Measurements from ENCODE around the gene IRF4.

IRF4 gene

GRCh38 chr6:350371-350770, 41.2 kb upstream of the IRF4 start:
- no peak overlapping the region for H3K4me3 ChIP-seq (ENCODE audit: low read length)
- TF ChIP-seq CTCF (conservative IDR thresholded peaks at IDR 0.05; ENCODE audit: low read depth, low read length) = no peak
- no peak for DNase-seq (ENCODE audit: low read depth)

- no peak for TF ChIP-seq CTCF (conservative IDR thresholded peaks at IDR 0.05; ENCODE audit: low read depth, low read length)
- no peak overlapping the region for H3K4me3 ChIP-seq (ENCODE audit: low read length)
- DNase-seq (ENCODE audit: low read depth) = no peak
Measured at GRCh38 chr6:351011-351866, 40.3 kb upstream of the IRF4 start.

GRCh38 chr6:351867-352289, 39.7 kb upstream of the IRF4 start:
- H3K4me3 ChIP-seq (ENCODE audit: low read length) = no peak overlapping the region
- no peak for DNase-seq (ENCODE audit: low read depth)
- TF ChIP-seq CTCF (conservative IDR thresholded peaks at IDR 0.05; ENCODE audit: low read depth, low read length) = no peak

- DNase-seq (ENCODE audit: low read depth) = no peak
- no peak overlapping the region for H3K4me3 ChIP-seq (ENCODE audit: low read length)
- TF ChIP-seq CTCF (conservative IDR thresholded peaks at IDR 0.05; ENCODE audit: low read depth, low read length) = no peak
Measured at GRCh38 chr6:352474-352873, 39.1 kb upstream of the IRF4 start.

GRCh38 chr6:352896-353470, 38.6 kb upstream of the IRF4 start:
- H3K4me3 ChIP-seq (ENCODE audit: low read length) = no peak overlapping the region
- no peak for DNase-seq (ENCODE audit: low read depth)
- no peak for TF ChIP-seq CTCF (conservative IDR thresholded peaks at IDR 0.05; ENCODE audit: low read depth, low read length)

DNA sequence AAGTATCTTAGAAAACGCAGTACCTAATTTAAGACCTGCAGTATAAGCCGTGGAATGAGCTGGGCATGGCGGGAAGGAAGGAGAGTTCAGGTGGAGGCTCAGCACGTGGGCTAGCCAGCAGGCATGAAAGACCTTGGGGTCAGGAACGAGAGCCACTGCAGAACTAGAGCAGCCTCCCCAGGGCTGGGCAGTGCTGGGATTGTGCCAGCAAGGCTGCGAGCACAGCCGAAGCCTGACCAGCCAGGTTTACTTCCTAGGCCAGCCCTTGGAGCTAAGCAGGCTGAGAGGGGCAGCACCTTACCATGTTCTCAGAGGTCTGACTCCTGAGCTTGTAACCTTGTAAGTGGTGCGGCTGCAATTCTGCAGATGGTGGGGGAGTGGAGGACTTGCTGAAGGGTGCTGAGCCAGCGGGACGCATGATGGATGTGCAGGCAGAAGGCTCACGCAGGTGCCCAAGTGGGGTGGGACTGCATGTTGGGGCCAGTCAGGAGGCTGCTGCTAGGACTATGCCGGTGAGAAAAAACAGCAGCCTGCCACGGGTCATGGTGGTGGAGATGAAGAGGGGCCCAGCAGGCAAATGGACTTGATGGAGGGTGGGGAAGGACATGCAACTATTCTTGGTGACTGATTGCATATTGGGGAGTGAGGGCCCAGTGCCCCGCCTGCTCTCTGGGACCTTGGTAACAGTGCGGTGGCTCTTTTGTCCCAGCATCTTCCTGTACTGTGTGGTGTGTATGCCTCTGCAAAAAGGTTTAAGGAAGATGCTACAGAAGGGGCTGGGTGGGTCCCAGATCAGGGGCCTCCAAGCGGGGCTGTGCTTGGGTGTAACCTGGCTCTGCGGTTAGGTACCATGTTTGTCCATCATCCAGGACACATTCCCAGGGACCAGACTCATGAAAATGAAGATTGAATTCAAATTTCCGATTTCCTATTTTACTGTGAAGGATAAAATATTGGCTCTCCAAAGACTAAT, 37.6 kb upstream of the IRF4 start:
- TF ChIP-seq CTCF (conservative IDR thresholded peaks at IDR 0.05; ENCODE audit: low read depth, low read length) = no peak
- no peak overlapping the region for H3K4me3 ChIP-seq (ENCODE audit: low read length)
- DNase-seq (ENCODE audit: low read depth) = no peak

All from retinal pigment epithelial cell (primary cell).